Activated CD4-positive, alpha-beta T cell treated with anti-CD3 and anti-CD28 coated beads, Interleukin-2, amount 50 U/mL, for 4 hours (primary cell): ENCODE data around the gene MAPKBP1.

Experiments
- DNase-seq, 2 experiments: peaks; one replicate each; pipeline ENCODE4 v3.0.0-alpha.2; 2020

MAPKBP1 gene

GRCh38 chr15:41806291-41807181 lies 32.3 kb downstream of the MAPKBP1 start:
- no peak for DNase-seq

DNA sequence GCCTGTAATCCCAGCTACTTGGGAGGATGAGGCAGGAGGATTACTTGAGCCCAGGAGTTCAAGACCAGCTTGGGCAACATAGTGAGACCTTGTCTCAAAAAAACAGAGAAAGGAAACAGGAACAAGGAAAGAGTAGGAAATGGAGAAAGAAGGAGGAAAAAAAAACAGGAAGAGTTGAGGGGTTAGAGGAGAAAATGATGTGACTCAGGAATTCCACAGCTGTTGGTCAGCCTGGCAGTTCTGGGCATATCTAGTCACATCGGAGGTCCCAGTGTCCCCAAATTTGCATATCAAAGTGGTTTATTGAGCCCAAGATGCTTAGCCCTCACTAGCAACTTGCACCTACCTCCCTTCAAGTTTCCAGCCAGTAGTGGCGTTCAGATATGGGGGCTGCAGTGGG lies 34.8 kb downstream of the MAPKBP1 start:
- DNase-seq, result no peak

DNA sequence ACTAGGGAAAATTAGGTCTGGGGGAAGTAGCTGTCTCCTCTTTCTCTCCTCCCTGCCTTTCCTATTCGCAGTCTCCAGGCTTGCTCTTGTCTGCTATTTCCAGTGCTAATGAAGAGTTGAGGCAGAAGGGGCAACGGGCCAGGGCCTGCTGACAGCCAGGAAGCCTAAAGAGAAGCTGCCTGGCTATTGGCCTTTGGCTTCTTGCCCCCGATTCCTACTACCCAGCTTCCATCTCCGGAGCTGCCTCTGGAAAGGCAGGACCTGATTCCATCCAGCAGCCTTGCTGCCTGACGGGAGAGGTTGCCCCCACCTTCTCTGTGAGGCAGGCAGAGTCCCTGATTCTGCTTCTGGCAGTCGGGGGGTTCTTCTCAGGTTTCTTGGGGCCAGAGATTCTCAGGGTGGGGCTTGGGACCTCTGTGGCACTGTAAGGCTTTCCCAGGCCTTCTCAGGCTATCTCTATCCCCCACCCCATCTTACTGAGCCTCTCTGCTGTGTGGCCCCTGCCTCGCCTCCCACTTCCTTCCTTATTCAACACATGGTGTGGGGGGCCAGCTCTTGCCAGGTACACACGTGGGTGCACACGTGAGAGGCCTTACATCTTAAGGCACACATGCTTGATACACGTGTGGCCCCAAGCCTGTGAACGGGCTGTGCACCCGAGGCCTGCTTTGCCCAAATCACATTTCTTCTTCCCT lies 35.4 kb downstream of the MAPKBP1 start:
- DNase-seq, result no peak

DNA sequence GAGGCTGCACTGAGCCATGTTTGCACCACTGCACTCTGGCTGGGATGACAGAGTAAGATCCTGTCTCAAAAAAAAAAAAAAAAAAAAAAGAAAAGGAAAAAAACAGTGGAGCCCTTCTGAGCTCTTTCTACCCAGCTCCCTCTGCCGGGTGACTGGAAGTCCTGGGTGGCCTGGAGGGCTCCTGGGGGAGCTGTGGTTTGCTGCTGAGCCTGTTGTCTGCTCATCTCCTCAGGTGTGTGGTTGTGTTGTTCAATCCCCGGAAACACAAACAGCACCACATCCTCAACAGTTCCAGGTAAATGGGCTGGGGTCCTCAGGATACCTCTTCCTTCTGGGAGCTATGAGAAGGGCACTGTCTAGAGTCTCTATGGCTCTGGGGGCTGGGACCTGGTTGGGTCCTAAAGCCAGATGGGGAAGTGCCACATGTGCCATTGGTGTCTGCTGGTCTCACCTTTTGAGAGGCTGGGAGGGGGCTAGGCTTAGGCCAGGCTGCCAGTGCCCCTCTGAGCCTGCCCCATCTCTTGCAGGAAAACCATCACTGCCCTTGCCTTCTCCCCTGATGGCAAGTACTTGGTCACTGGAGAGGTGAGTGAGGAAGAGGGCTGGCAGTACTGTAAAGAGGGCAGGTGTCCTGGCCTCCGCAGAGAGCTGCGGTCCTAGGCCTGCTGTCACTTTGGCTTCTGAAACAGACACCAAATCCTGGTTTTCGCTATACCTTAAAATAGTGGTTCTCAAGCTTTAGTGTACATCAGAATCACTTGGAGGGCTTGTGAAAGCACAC lies 36.6 kb downstream of the MAPKBP1 start:
- DNase-seq, result no peak

DNA sequence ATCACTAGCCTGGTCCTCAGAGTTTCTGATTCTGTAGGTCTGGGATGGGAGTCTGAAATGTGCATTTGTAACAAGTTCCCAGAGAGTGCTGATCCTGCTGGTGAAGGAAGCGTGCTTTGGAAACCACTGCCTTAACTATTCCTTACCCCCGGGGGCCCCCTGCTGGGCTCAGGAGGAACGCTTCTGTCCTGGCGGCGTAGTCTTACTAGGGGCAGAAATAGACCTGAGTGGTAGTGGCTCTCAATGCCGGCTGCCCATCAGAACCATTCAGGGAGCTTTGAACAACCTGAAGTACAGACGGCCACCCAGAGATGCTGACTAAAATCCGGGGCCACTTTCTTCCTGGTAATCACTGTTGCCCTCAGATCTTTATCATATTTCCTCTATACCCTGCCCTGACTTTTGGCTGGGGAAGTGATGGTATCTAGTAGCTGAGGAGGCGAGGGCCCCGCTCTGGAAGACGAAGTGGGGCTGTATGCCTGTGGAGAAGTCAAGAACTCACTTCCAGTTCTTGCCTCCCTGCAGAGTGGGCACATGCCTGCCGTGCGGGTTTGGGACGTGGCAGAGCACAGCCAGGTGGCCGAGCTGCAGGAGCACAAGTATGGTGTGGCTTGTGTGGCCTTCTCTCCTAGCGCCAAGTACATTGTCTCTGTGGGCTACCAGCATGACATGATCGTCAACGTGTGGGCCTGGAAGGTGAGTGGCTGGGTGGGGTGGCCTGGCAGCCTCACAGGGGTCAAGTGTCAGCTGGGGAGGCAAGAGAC lies 37.3 kb downstream of the MAPKBP1 start:
- DNase-seq, result peak; percentile 68 to 72

GRCh38 chr15:41812820-41813375 lies 38.6 kb downstream of the MAPKBP1 start:
- DNase-seq, result no peak

DNA sequence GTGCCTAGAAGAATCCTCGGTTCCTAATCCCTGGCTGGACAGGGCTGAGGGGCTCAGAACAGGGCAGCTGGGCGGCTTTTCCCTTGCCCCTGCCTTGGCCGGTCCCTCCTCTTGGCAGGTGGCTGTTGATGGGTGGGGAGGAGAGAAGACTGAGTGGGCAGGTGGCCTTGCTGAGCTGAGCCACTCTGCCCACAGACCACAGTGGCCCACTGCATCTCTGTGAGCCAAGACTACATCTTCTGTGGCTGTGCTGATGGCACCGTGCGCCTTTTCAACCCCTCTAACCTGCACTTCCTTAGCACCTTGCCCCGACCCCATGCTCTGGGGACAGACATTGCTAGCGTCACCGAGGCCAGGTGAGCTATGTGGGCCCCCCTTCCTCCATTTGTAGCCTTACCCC lies 39.1 kb downstream of the MAPKBP1 start:
- DNase-seq, result no peak

DNA sequence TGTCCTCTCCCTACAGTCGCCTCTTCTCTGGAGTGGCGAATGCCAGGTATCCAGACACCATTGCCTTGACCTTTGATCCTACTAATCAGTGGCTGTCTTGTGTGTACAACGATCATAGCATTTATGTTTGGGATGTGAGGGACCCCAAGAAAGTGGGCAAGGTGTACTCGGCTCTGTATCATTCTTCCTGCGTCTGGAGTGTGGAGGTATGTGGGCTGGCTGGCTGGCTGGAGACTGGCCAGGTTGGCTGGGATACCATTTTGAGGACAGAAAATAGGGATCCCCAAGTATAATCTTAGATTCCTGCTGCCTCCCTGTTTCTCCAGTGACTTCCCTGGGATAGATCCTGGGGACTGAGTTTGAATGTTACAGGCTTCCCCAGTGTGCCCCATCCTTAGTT lies 40.2 kb downstream of the MAPKBP1 start:
- DNase-seq, result no peak

GRCh38 chr15:41816788-41817187 lies 42.5 kb downstream of the MAPKBP1 start:
- DNase-seq, result no peak

GRCh38 chr15:41817327-41817726 lies 43.0 kb downstream of the MAPKBP1 start:
- DNase-seq, result no peak

DNA sequence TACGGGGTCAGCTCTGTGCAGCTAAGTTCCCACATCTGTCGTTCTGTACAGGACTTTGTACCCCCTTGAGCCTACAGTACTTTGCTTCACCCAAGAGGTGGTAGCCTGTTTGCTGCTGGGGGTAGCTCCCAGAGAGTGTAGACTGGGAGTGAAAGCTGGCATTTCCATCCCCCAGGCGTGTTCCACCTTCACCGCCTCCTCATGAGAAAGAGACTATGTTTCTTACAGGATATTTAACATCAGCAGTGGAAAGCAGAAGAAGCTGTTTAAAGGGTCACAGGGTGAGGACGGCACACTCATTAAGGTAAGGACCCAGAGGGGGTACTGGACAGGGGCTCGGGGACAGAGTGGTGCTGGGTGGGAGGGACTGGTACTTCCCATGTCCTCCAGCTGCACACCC lies 43.5 kb downstream of the MAPKBP1 start:
- DNase-seq, result no peak

- DNase-seq, result no peak
These were observed 45.3 kb downstream of the MAPKBP1 start for GRCh38 chr15:41819455-41820050.

DNA sequence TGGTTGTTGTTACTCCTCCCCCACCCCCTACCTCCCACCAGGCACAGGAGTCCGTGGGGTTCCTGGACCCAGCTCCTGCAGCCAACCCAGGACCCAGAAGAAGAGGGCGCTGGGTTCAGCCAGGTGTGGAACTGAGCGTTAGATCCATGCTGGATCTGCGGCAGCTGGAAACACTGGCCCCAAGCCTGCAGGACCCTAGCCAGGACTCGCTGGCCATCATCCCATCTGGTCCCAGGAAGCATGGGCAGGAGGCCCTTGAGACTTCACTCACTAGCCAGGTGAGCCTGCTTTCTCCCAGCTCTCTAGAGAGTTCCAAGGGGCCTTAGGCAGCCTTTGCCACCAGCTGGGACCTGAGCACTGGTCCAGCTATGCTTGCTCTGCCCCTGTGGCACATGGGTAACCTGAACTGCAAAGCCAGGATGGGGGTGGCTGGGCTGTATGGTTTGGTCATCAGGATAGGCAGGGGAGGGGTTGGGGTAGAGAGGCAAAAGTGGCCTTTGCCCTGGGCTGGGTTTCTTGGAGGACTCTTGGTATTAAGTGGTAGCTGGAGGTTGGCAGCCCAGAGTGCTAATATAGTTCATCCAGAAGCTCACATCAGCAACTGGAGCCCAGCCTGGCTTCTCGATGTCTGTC lies 46.6 kb downstream of the MAPKBP1 start:
- DNase-seq, result no peak

DNA sequence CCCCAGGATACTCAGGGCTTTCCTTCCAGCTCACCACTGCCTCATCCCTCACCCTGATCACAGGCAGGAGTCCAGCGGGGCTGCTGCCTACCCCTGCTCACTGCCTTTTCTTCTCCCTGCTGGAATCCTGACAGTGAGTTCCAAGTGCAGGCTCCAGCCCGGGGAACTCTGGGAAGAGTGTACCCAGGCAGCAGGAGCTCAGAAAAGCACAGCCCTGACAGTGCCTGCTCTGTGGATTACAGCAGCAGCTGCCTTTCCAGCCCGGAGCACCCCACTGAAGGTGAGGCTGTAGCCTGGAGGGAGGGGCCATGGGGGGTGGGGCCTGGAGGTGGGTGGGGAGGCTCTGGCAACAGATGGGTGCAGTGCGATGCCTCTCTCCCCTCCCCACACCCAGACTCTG lies 47.5 kb downstream of the MAPKBP1 start:
- no peak for DNase-seq

- DNase-seq, result no peak
These were observed 48.2 kb downstream of the MAPKBP1 start for GRCh38 chr15:41822471-41822870.

DNA sequence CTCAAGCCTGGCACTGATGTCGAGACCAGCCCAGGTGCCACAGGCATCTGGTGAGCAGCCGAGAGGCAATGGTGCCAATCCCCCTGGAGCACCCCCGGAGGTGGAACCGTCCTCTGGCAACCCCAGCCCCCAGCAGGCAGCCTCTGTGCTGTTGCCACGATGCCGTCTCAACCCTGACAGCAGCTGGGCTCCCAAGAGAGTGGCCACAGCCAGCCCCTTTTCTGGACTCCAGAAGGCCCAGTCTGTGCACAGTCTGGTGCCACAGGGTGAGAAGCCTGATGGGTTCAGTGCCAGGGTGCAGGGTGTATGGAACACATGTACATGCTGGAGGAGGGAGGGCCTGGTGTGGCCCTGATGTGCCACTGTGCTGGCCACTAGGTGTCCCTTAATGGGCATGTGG lies 48.7 kb downstream of the MAPKBP1 start:
- no peak for DNase-seq

DNA sequence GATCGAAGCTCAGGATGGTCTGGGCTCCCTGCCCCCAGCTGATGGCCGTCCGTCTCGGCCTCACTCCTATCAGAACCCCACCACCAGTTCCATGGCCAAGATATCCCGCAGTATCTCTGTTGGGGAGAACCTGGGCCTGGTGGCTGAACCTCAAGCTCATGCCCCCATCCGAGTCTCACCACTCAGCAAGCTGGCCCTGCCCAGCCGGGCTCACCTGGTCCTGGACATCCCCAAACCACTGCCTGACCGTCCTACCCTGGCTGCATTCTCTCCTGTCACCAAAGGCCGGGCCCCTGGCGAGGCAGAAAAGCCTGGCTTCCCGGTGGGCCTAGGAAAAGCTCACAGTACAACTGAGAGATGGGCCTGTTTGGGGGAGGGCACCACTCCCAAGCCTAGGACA lies 49.2 kb downstream of the MAPKBP1 start:
- DNase-seq, result no peak

DNA sequence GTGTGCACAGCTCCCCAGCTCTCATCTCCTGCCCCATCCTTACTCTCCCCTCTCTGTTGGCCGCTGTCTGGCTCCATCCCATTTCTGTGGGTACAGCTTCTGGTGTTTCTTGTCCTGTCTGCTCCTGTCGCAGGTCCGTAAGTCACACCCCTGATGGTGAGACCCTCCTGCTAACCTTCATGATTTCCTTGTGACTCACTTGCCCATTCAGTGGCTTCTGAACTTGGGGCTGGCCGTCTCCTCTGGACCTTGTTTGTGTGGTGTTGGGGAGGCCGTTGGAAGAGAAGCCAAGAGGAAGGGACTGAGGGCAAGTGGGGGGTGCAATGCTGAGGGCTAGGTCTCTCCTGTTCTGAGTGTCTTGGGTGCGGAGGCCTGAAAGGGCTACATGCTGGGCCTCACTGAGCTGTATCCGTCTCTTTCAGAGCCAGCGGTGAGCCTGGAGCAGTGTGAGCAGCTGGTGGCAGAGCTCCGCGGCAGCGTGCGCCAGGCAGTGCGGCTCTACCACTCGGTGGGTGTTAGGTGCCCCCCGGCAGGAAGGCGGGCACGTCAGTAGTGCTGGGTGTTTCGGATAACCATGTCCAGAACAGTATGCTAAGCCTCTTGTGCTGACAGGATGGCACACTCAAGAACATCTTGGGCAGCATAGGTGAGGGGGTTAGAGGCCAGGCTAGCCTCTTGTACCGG lies 49.9 kb downstream of the MAPKBP1 start:
- DNase-seq, result no peak

DNA sequence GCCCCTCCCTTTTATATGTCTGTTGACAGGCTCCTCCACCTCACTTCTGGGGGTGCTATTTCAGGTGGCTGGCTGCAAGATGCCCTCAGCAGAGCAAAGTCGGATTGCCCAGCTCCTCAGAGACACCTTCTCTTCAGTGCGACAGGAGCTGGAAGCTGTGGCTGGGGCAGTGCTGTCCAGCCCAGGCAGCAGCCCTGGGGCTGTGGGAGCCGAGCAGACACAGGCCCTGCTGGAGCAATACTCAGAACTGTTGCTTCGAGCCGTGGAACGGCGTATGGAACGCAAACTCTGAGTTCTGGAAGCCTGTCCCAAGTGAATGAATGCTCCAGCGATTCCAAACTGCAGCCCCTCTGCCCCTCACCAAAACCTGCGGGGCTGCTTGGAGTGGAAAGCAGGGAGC lies 50.9 kb downstream of the MAPKBP1 start:
- no peak for DNase-seq

- DNase-seq, result no peak
These were observed 51.6 kb downstream of the MAPKBP1 start for GRCh38 chr15:41825572-41826535.
